ENCODE results near the gene CCDC157.

Gene CCDC157
- 4.9 to 8.2 reads per million in 2 experiments for total RNA-seq

DNA sequence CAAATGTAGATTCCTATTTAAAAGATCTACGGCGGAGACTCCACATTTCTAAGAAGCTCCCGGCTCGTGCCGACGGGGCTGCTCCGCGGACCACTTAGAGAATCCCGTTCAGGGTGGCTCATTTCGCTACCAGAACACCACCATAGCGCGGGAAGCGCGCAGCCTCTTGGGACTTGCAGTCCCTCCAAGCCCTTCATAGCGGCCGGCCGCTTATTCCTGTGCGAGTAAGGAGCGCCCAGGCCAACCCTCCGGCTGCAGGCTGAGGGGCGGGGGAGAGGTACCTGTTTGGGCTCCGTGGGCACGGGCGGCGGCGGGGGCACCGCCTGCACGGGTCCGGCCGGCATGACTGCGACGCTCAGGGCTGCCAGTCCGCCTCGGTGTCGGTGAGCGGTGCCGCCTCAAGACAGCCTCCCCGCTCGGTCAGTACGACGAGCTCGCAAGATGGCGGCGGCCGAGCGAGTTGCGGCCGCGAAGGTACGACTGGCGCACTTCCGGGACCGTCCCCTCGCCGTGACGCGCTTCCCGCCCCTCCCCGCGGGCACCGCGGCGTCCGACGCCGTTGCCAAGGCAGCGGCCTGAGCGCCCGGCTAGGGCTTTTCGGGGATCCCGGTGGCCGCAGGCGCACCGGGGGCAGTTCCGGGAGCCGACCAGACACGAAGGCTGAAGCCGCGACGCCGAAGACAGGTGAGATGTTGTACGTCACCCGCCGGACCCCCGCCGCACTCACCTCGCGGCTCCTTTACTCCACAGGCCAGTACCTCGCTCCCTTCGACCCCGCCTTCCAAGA is at the start of gene CCDC157, which contains the start of gene SF3A1:
TSS of gene CCDC157 (plus strand) at position 559 of the 787 bp plus-strand sequence. CDS start 8,994 bp downstream, outside the sequence.
TSS of gene SF3A1 (minus strand) at position 446 of the 787 bp plus-strand sequence. CDS start at position 344, 102 bp downstream.
- peak; percentile 77 for DNase-seq (ENCODE audit: low read depth)

DNA sequence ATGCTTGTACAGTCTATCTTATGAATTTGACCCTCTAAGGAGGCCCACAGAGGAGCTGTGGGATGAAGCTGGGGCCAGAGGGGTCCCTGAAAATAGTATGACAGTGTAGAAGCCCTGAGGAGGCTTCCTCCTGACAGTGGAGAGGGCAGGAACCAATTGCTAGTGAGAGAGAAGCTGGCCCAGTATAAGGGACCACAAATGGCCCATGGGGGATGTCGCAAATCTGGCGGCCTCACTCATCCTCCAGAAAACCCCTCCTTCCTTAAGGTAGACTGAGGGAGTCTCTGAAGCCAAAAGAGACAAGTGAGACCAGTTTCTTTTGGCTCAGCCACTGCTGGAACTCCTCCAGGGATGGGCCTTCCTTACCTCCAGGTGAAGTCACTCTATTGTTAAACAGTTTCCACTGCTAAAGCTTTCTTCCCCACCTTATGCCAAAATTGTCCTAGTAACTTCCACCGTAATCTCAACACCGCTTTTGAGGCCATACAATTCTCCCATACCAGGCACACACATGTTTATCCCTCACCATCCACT is 49.7 kb upstream of the CCDC157 start:
- no peak for DNase-seq (ENCODE audit: low read depth)

DNA sequence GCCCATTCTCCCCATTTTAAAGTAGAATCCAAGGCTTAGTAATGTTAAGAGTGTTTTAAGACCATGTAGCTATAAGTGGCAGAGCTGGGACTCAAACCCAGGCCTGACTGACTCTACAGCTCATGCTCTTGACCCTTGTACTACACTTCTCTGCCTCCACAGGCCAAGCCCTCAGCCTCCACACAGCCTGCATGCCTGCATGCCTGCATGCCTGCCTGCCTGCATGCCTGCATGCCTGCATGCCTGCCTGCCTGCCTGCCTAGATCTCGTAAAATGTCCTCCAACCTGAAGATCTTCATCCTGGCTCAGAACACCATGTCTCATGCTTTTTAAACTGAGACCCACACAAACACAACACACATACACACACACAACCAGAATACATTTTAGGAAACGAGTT is 48.7 kb upstream of the CCDC157 start:
- DNase-seq (ENCODE audit: low read depth): no peak

DNA sequence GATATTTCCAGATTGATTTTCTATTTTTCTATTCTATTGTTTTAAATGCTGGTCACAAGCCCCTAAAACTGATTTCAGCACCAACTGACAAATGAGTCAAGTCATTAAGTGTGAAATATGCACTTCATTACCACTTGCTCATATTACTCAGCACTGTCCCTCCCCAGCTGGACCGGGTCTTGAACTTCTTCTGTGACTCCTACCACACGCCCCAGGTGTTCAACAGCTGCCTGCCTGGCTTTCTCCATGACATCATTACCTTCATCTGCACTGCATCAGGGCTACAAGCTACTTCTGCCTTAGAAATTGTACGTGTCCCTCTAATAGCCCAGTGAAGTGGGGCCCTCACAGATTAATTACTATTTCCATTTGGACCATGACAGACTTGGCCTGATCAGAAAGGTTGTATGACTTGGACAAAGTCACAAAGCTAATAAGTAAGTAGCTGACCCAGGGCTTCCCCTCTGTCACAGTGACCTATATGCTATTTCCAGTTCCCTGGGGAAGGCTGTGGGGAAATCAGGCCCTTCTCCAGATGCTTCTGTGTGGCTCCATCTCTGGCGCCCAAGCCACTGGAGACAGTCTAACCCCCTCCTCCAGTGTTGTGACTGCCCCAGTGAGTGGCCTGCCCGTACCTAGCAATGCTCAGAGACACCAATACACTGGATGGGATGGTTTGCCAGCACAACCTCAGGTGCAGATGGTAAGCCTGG is 48.1 kb upstream of the CCDC157 start:
- DNase-seq (ENCODE audit: low read depth): peak; percentile 25

DNA sequence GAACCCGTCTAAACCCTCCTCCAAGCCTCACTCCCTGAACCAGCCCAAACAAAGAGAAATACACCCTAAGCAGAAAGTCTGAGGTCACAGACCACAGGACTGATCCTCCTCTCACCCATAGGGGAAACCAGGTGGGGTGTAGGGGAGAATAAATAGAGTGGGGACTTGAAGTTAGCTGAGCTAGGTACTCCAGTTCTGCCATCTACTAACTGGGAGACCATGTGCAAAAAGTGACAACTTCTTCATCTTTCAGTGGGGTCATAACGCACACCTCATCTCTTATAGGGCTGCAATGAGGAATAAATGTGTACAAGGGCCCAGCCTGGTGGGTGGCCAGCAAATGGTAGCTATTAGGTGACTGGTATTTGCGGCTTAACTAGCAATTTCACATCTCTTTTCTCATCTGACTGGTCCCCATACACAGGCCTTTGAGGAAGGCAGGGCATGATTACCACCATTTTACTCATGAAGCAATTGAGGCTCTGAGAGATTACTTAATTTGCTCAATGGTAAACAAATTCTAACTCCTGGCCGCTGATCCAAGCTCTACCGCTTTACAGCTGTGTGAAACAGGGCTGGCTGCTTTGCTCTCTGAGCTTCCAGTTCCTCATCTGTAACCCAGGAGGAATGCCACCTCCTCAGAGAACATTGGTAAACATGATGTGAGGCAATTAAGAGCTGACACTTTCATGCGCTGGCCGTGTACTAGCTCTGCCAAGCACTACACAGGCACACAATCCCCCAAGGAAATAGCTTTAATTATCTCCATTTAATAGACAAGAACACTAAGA is 46.7 kb upstream of the CCDC157 start:
- DNase-seq (ENCODE audit: low read depth): no peak

DNA sequence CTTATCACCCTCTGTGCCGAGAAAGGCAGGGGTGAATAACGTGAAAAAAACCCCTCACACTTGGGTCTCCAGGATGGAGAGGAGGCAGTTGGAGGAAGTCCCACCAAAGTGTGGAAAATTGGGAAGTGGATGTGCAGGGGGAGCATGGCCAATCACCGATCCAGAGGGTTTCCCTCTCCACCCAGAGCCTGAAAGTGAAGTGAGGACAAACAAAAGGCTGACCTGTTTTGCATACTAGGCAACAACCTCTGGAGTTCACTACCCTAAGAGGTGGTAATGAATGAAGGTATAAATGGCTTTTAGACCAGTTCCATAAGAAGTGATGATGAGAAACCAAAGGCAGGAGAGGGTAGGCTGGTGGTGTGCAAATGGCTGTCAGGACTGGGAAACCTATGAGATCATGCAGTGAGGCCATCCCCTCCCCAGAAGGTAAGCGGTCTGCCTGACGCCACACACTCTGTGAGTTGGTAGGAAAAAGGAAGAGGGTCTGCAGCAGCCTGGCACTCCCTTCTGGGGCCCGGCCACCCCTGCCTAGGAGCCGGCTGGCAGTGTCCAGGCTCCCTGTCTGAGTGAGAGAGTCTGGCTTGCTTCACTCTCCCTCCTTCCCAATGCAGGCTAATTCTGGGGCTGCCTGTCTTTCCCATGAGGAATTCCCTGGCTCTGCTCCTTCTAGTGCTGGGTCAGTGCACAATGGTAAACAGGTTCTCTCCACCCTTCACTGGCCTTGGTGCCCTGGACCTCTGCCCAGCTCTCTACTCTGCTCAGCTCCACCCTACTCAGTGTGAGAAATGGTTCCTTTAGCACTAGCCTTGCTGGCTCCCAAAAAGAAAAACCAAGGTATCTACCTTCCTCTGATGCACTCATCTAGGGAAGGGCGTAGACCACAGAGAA is 45.7 kb upstream of the CCDC157 start:
- no peak for DNase-seq (ENCODE audit: low read depth)

DNA sequence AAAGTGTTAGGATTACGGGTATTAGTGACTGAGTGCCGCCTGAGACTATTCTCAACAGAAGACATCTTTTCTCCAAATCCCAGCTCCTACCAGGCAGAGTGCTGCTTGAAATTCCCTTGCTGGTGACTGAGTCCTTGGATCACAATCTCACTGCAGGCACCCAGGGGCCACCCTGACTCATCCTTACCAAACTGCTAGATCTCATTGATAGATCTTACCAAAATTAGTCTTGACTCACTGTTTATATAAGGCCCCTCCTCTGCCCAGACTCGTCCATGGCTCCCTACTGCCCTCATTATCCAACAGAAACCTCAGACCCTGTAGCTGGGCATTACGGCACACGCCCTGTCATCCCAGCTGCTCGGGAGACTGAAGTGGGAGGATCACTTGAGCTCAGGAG is 44.8 kb upstream of the CCDC157 start:
- no peak for DNase-seq (ENCODE audit: low read depth)

DNA sequence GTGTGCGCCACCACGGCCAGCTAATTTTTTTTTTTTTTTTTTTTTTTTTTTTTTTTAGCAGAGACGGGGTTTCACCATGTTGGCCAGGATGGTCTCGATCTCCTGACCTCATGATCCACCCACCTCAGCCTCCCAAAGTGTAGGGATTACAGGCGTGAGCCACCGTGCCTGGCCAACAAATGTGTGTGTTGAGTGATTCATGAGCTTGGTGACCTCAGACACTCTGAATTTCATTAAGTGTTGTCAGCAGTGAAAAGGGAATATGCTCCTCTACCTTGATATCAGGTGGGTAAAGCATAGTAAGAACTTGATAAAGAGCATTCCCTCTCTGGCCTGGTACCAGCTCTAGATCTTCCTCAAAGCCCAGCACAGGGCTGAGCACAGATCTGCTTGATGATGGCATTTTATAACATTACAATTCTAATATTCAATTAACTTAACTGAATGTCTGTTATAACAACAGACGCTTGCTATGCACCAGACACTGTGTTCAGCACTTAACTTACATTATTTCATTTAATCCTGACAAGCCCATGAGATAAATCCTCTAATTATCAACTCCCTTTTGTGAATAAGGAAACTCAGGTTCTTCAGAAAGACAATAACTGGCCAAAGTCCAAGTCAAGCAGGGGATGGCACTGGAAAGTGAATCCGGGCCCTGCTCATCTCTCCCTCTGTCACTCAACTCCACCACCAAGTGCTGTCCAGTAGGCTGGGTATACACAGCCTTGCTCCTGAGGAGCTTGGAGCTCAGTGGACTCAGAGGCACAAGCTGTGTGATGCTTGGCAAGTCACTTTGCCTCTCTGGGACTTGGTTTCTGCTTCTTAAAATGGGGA is 43.1 kb upstream of the CCDC157 start:
- no peak for DNase-seq (ENCODE audit: low read depth)

DNA sequence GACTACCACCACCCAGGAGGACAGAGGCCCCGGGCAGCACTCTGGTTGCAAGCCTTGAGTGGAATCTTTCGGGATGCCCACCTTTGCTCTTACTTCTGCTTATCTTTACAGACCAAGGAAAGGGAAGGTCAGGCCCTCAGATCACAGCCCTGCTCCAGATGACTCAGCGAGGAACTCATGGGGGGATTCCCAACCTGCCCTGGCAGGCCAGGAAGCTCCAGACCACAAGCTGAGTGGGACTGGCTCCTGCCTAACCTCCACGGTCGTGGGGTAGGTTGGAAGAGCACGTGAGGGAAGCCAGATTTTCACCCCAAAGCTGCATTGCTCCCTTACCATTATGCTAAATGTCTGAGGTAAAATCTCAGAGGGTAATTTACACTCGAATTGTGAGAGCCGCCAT is 41.9 kb upstream of the CCDC157 start:
- peak; percentile 34 for DNase-seq (ENCODE audit: low read depth)

DNA sequence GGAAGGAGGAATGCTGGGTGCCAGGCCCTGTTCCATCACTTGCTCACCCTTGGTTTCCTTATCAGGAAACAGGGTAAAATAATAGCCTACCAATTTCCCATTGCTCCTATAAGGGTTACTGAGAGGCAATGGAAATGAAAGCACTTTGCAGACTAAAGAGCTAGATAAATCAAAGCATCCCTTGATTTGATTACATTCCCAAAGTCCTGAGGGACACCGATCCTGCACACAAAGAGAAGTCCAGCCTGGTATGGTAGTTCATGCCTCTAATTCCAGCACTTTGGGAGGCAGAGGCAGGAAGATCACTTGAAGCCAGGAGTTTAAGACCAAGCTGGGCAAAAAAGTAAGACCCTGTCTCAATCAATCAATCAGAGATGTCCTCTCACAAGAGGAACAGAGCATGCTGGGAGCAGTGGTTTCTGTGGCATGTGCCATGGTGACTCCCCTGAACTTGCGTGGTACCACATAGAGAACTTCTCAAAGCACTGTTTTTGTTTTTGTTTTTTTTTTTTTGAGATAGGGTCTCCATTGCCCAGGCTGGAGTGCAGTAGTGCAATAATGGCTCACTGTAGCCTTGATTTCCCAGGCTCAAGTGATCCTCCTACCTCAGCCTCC is 40.7 kb upstream of the CCDC157 start:
- no peak for DNase-seq (ENCODE audit: low read depth)

DNA sequence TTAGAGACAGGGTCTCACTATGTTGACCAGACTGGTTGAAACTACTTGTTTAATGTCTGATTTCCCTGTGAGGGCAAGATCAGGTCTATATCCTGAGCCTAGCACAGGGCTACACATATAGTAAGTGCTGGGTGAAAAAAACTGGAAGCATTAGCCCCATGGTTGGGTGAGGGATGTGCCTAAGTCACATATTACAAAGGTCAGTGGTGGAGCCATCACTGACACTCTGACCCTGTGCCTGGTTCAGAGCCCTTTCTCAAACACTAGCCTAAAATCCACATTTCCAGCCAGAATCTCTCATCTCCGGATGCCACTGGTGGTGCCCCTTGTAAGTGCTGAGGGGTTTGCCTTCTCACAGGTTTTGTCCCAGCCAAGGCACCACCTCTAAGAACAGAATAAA is 39.0 kb upstream of the CCDC157 start:
- DNase-seq (ENCODE audit: low read depth): no peak

DNA sequence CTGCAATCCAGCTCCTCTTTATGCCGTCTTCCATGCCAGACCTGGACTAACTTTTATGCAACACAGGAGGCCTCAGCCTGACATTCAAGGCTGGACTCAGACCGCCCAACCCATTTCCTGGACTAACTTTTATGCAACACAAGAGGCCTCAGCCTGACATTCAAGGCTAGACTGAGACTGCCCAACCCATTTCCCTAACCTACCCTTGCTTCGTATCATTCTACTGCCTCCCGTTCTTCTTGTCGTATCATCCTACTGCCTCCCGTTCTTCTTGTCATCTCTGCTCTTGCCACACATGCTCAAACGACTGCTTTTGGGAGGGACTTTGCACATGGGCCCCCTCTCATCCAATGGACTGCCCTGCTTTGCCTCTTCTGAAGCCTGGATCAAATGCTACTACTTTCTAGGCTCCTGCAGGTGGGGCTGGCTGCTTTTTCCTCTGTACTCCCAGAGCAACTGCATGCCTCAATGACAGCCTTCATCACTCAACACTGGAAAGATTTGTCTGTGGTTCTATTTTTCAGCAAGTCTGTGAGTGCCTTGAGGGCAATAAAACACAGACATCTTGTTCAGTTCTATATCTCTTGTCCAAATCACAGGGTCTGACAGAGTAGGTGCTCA is 37.9 kb upstream of the CCDC157 start:
- DNase-seq (ENCODE audit: low read depth): no peak

DNA sequence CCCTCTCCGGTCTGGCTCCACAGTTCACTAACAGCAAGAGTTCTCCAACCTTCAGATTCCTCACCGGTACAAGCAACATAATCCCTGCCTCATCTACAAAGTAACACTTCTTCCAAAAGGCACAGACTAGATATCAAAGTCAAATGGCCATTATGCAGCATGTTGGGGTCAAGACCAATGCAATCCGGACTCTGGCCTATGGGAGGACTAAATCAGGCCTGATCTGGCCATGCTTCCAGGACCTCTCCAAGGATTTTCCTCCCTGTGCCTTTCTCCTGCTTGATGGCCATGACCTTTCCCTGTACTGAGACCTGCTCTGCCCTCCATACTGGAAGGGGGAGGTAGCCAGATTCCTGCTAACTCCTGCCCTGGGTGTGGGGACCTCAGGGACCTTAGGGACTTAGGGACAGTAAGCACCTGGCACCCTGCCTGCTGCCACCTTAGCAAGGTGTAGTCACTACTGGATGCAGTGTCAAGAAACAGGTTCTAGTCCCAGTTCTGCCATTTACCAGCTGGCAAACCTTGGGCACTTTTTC is 36.7 kb upstream of the CCDC157 start:
- no peak for DNase-seq (ENCODE audit: low read depth)

DNA sequence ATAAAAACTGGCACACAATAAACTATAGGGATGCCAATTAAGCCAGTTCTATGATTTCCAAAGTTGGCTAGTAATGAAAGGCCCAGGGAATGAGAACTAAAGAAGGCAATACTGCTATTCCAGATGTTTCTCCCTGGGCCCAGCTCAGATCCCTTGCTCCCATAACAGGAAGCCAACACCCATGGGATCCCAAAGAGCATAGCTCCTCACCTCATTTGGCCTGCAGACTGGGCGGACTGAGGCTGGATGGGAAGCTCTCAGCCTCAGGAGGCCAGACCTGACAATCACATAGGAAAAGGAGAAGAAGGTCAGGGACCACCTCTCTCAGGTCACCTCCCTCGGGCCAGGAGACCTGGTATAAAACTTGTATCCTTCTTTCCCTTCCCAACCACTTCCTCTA is 35.3 kb upstream of the CCDC157 start:
- no peak for DNase-seq (ENCODE audit: low read depth)

DNA sequence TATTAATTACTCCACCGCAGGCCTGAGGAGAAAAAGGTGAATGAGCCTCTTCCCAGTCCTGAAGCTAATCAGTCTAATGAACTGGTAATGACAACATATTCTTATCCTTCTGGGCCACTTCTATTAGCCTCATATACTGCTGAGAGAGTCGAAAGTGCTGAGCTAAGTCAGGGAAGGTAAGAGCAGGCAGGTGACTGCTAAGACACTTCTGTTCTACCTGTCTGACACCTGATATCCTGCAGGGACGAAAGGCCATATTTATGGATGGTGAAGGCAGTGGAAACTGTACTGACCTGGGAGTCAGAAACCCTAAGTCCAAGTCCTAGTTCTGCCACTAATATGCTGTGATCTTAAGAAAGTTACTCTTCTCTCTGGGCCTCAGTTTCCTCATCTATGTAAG is 33.6 kb upstream of the CCDC157 start:
- DNase-seq (ENCODE audit: low read depth): no peak

DNA sequence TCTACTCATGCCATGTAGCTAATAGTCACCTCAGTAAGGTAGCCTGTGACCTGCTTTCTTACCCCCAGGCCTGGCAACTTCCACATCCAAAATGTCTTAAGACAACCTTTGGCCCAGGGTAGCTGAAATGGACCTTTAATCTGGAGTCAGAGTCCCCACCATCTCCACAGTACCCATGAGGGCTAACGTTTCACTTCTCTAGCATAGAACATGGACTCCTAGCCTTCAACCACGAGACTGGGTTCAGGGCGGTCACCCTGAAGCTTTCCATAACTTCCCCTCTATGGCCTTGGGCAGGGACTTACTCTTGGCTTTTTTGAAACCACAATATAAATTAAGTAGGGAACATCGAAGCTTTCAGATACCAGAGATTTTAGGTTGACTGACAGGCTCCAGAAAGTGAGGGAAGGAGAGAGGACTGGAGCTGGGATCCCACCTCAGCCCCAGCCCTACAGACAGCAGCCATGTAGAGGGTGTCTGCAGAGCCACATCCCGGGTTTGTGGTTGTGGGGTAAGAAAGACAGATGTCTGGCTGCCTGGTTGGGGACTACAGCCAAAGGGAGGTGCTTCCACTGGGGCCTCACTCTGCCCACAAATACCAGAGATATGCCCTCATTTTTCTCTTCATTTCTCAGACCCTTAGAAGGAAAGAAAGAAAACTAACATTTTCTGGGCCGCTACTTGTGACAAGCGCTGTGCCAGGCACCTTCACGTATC is 32.6 kb upstream of the CCDC157 start:
- no peak for DNase-seq (ENCODE audit: low read depth)

DNA sequence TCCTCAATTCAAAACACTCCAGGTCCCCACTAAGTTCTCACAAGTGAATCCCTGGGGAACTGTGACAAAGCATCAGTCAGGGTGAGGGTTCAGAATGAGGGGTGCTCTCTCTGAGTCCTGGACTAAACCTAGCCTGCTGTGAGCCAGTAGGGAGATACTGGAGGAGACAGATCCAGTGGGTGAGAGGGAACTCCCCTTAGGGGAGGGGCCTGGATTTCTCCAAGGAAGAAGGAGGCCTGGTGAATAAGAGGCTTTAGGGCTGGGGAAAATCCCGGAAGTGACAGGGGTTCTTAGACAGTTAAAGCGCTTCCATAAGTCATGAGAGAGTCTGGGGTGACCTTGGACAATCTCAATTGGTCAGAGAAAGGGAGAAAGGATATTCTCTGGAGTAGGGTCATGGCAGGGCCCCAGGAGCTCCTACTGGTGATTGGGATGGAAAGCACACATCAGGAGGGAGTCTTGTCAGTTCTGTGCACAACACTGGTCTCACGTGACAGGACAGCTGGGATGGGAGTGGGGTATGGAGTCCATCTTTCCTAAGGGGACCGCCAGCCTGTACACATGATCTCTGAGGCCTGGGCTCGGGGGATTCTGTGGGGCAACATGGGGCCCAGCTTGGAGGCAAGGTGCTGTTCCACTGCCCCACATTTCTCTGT is 31.6 kb upstream of the CCDC157 start:
- no peak for DNase-seq (ENCODE audit: low read depth)

DNA sequence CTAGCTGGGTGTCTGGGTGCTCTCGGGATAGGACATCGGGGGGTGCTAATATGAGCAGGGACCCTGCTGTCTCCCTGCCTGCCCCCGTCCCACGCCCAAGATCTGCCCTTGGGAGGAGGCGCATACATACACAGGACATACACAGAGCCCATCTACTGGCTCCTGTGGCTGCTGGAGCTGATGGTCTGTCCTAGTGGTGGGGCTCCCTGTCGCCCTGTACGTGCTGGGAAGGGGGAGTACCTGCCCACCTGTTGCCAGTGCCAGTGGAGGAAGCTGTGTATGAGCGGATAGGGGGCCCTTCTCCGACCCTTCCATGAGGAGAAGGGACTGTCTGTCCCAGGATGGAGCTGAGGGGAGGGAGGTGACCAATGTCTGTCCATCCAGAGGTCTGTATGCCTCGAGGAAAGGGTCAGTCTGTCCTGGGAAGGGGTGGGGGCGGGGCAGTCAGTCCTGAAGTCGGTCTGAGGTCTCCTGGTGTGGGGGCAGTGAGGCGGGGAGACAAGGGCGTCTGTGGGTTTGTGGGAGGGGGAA is 31.0 kb upstream of the CCDC157 start:
- DNase-seq (ENCODE audit: low read depth): no peak

Measured in T follicular helper cell (primary cell).